SU-DHL-6 (cell line): ENCODE data around the gene CAMK4.

Source experiments
- H2AFZ ChIP-seq: fragments of 200-600 bp; sonication (generic); 2 replicates; pipeline ENCODE4 v1.6.1; 2014; ENCODE audit warnings: low read depth, mild to moderate bottlenecking, moderate library complexity, mixed read lengths, antibody characterized with exemption, low read length; ENCODE audit not compliant: severe bottlenecking
- H3F3A ChIP-seq: fragments of 200-600 bp; shearing (Covaris generic); 2 replicates; pipeline ENCODE4 v1.6.0; 2016; ENCODE audit warnings: antibody characterized with exemption, mild to moderate bottlenecking; ENCODE audit not compliant: insufficient read depth
- H3K27ac ChIP-seq: fragments of 200-600 bp; sonication (generic); 2 replicates; pipeline ENCODE4 v1.5.1; 2016; ENCODE audit warnings: low read depth, mild to moderate bottlenecking, low read length, moderate library complexity, mixed read lengths
- H3K27me3 ChIP-seq: fragments of 200-600 bp; sonication (generic), shearing (Covaris generic); 2 replicates; pipeline ENCODE4 v1.6.0; 2014; ENCODE audit warnings: mild to moderate bottlenecking, low read length
- H3K36me3 ChIP-seq: fragments of 200-600 bp; sonication (generic); 2 replicates; pipeline ENCODE4 v1.6.1; 2014; ENCODE audit warnings: mild to moderate bottlenecking, low read length, mixed read lengths
- H3K4me2 ChIP-seq: fragments of 300-600, 200-600 bp; shearing (Covaris generic), sonication (generic); 2 replicates; pipeline ENCODE4 v1.6.0; 2014; ENCODE audit warnings: low read length, low read depth, mild to moderate bottlenecking; ENCODE audit not compliant: poor library complexity, severe bottlenecking
- H3K4me3 ChIP-seq: fragments of 200-600 bp; sonication (generic); 2 replicates; pipeline ENCODE4 v1.5.1; 2014; ENCODE audit warnings: antibody characterized with exemption, low read length, mild to moderate bottlenecking, mixed read lengths; ENCODE audit not compliant: insufficient read depth, poor library complexity, severe bottlenecking
- H3K79me2 ChIP-seq: fragments of 200-600 bp; sonication (generic); 2 replicates; pipeline ENCODE4 v1.6.1; 2014; ENCODE audit warnings: mild to moderate bottlenecking, low read length, moderate library complexity; ENCODE audit not compliant: insufficient read depth
- H3K9ac ChIP-seq: fragments of 200-600 bp; sonication (generic); 2 replicates; pipeline ENCODE4 v1.7.0; 2014; ENCODE audit warnings: mild to moderate bottlenecking, low read length
- H3K9me2 ChIP-seq: fragments of 200-600 bp; sonication (generic); replicated peaks from 2 replicates; pipeline ENCODE4 v1.6.1; 2014; ENCODE audit warnings: low read length; ENCODE audit not compliant: insufficient read depth
- H3K9me3 ChIP-seq: fragments of 200-600 bp; sonication (generic); 2 replicates; pipeline ENCODE4 v1.6.1; 2014; ENCODE audit warnings: low read length, mixed read lengths; ENCODE audit not compliant: insufficient read depth
- H4K20me1 ChIP-seq: fragments of 200-600 bp; sonication (generic); 2 replicates; pipeline ENCODE4 v1.6.1; 2014; ENCODE audit warnings: low read depth, mild to moderate bottlenecking, antibody characterized with exemption, low read length, moderate library complexity, mixed read lengths
- EZH2phosphoT487 ChIP-seq: fragments of 200-600 bp; sonication (generic), shearing (Covaris generic); conservative IDR thresholded peaks from 2 replicates; pipeline ENCODE4 v1.6.1; 2018; ENCODE audit warnings: mild to moderate bottlenecking, antibody characterized with exemption, low read length, moderate library complexity, mixed read lengths
- TF ChIP-seq, protein P1 (sequence below): fragments of 200-600 bp; sonication (generic); IDR thresholded peaks from one replicate; pipeline ENCODE4 v1.5.1; 2017; ENCODE audit warnings: antibody characterized with exemption, mild to moderate bottlenecking, low read length, moderate library complexity; ENCODE audit not compliant: insufficient read depth, poor library complexity, severe bottlenecking

Gene CAMK4

GRCh38 chr5:111461255-111461671, 237.1 kb downstream of the CAMK4 start:
- H3F3A ChIP-seq, result no peaks in the 10 kb centered on the region
- H3K4me3 ChIP-seq, result no peak overlapping the region
- no peaks in the 10 kb centered on the region for H3K9me2 ChIP-seq
- H2AFZ ChIP-seq, result no peak overlapping the region
- no peaks in the 10 kb centered on the region for H3K36me3 ChIP-seq
- H3K9me3 ChIP-seq, result no peaks in the 10 kb centered on the region
- TF ChIP-seq, protein P1, sequence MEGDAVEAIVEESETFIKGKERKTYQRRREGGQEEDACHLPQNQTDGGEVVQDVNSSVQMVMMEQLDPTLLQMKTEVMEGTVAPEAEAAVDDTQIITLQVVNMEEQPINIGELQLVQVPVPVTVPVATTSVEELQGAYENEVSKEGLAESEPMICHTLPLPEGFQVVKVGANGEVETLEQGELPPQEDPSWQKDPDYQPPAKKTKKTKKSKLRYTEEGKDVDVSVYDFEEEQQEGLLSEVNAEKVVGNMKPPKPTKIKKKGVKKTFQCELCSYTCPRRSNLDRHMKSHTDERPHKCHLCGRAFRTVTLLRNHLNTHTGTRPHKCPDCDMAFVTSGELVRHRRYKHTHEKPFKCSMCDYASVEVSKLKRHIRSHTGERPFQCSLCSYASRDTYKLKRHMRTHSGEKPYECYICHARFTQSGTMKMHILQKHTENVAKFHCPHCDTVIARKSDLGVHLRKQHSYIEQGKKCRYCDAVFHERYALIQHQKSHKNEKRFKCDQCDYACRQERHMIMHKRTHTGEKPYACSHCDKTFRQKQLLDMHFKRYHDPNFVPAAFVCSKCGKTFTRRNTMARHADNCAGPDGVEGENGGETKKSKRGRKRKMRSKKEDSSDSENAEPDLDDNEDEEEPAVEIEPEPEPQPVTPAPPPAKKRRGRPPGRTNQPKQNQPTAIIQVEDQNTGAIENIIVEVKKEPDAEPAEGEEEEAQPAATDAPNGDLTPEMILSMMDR, result no peak
- no peak for TF ChIP-seq EZH2phosphoT487
- H3K4me2 ChIP-seq, result no peak overlapping the region
- no peaks in the 10 kb centered on the region for H3K27me3 ChIP-seq
- H4K20me1 ChIP-seq, result no peaks in the 10 kb centered on the region
- H3K9ac ChIP-seq, result no peak overlapping the region
- H3K27ac ChIP-seq, result no peak overlapping the region
- no peaks in the 10 kb centered on the region for H3K79me2 ChIP-seq

GRCh38 chr5:111461934-111462333, 237.8 kb downstream of the CAMK4 start:
- H3K9me2 ChIP-seq, result no peaks in the 10 kb centered on the region
- H3K27ac ChIP-seq, result no peak overlapping the region
- H3F3A ChIP-seq, result no peaks in the 10 kb centered on the region
- no peak overlapping the region for H3K9ac ChIP-seq
- H3K4me3 ChIP-seq, result no peak overlapping the region
- no peaks in the 10 kb centered on the region for H3K36me3 ChIP-seq
- H3K9me3 ChIP-seq, result no peaks in the 10 kb centered on the region
- H4K20me1 ChIP-seq, result no peaks in the 10 kb centered on the region
- no peaks in the 10 kb centered on the region for H3K79me2 ChIP-seq
- H3K27me3 ChIP-seq, result no peaks in the 10 kb centered on the region
- H3K4me2 ChIP-seq, result no peak overlapping the region
- TF ChIP-seq, protein P1, result no peak
- no peak for TF ChIP-seq EZH2phosphoT487
- H2AFZ ChIP-seq, result no peak overlapping the region

DNA sequence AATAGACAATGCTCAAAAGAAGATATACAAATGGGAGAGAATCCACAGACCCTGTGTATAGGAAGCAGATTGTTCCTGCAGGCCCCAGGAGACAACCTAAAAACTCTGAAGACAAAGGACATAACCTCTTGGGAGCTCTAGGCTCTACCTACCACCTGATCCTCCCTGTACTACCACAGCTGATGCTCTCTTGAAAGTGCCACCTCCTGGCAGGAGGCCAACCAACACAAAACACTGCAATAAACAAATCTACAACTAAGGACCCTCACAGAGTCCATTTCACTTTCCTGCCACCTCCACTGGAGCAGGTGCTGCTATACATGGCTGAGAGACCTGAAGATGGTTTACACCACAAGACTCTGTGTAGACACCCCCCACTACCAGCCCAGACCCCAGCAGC, 239.1 kb downstream of the CAMK4 start:
- Histone ChIP-seq H3K4me3 (no peak overlapping the region), H3K27ac (no peak overlapping the region), H3K4me2 (no peak overlapping the region), H3F3A (no peaks in the 10 kb centered on the region), H2AFZ (no peak overlapping the region), H3K27me3 (no peaks in the 10 kb centered on the region), H3K9me2 (no peaks in the 10 kb centered on the region), H3K9ac (no peak overlapping the region), H3K79me2 (no peaks in the 10 kb centered on the region), H3K36me3 (no peaks in the 10 kb centered on the region), H4K20me1 (no peaks in the 10 kb centered on the region), H3K9me3 (no peaks in the 10 kb centered on the region)
- TF ChIP-seq, protein P1, result no peak
- TF ChIP-seq EZH2phosphoT487, result no peak
